Measurements from ENCODE around the gene PITPNC1.
"Not testable (repeated sequence)": the region's sequence is repeated elsewhere in the genome, so short reads cannot be mapped to it uniquely, and the experiment has no call there.

PITPNC1 gene

GRCh38 chr17:67474081-67474661 lies 97.1 kb downstream of the PITPNC1 start:
- H3K27ac ChIP-seq: peak overlapping the region in 12 of 21 experiments; percentile 19 to 66 (median 40)

GRCh38 chr17:67475161-67475937 lies 98.3 kb downstream of the PITPNC1 start:
- H3K27ac ChIP-seq: peak overlapping the region in 15 of 21 experiments; percentile 2 to 66 (median 39)

More at GRCh38 chr17:67474081-67474661, 97.1 kb downstream of the PITPNC1 start:
- no peak overlapping the region for H3K4me3 ChIP-seq

GRCh38 chr17:67476787-67477335 lies 99.8 kb downstream of the PITPNC1 start:
- H3K4me3 ChIP-seq: no peak overlapping the region
- no peak overlapping the region for H3K27ac ChIP-seq

More at GRCh38 chr17:67475161-67475937, 98.3 kb downstream of the PITPNC1 start:
- no peak overlapping the region for H3K4me3 ChIP-seq

- peak overlapping the region in 11 of 21 experiments; percentile 6 to 78 (median 34) for H3K27ac ChIP-seq
- no peak overlapping the region for H3K4me3 ChIP-seq
Observed at GRCh38 chr17:67477687-67478086, 100.6 kb downstream of the PITPNC1 start.

GRCh38 chr17:67478401-67479041 lies 101.4 kb downstream of the PITPNC1 start:
- Histone ChIP-seq H3K27ac (peak overlapping the region in 9 of 21 experiments; percentile 6 to 78 (median 49)), H3K4me3 (no peak overlapping the region)

GRCh38 chr17:67479148-67479547 lies 102.1 kb downstream of the PITPNC1 start:
- Histone ChIP-seq H3K4me3 (no peak overlapping the region), H3K27ac (no peak overlapping the region)

- H3K27ac ChIP-seq: peak overlapping the region in 5 of 21 experiments; percentile 0 to 38 (median 31)
- not testable (repeated sequence) for H3K4me3 ChIP-seq
Observed at GRCh38 chr17:67480959-67481358, 103.9 kb downstream of the PITPNC1 start.

- Histone ChIP-seq H3K27ac (peak overlapping the region in 6 of 21 experiments; percentile 0 to 38 (median 20)), H3K4me3 (no peak overlapping the region)
Observed at GRCh38 chr17:67481808-67482207, 104.7 kb downstream of the PITPNC1 start.

GRCh38 chr17:67482764-67483163 lies 105.7 kb downstream of the PITPNC1 start:
- Histone ChIP-seq H3K27ac (no peak overlapping the region), H3K4me3 (no peak overlapping the region)

- H3K4me3 ChIP-seq: no peak overlapping the region
- H3K27ac ChIP-seq: no peak overlapping the region
Observed at GRCh38 chr17:67484261-67484660, 107.2 kb downstream of the PITPNC1 start.

GRCh38 chr17:67485666-67486065 lies 108.6 kb downstream of the PITPNC1 start:
- Histone ChIP-seq H3K27ac (no peak overlapping the region), H3K4me3 (no peak overlapping the region)

- Histone ChIP-seq H3K27ac (peak overlapping the region in 8 of 21 experiments; percentile 12 to 79 (median 54)), H3K4me3 (no peak overlapping the region)
Observed at GRCh38 chr17:67487506-67487905, 110.4 kb downstream of the PITPNC1 start.

- peak overlapping the region in 5 of 21 experiments; percentile 22 to 79 (median 65) for H3K27ac ChIP-seq
- no peak overlapping the region for H3K4me3 ChIP-seq
Observed at GRCh38 chr17:67488161-67488560, 111.1 kb downstream of the PITPNC1 start.

- Histone ChIP-seq H3K4me3 (no peak overlapping the region), H3K27ac (peak overlapping the region in 1 of 21 experiments; percentile 7)
Observed at GRCh38 chr17:67488768-67489167, 111.7 kb downstream of the PITPNC1 start.

GRCh38 chr17:67489273-67489672 lies 112.2 kb downstream of the PITPNC1 start:
- Histone ChIP-seq H3K27ac (no peak overlapping the region), H3K4me3 (no peak overlapping the region)

- Histone ChIP-seq H3K4me3 (no peak overlapping the region), H3K27ac (peak overlapping the region in 3 of 21 experiments; percentile 59 to 76 (median 64))
Observed at GRCh38 chr17:67490471-67490870, 113.4 kb downstream of the PITPNC1 start.

GRCh38 chr17:67491009-67491680 lies 114.1 kb downstream of the PITPNC1 start:
- H3K4me3 ChIP-seq: no peak overlapping the region
- peak overlapping the region in 4 of 21 experiments; percentile 27 to 76 (median 62) for H3K27ac ChIP-seq

GRCh38 chr17:67491681-67492024 lies 114.6 kb downstream of the PITPNC1 start:
- H3K4me3 ChIP-seq: no peak overlapping the region
- H3K27ac ChIP-seq: peak overlapping the region in 2 of 21 experiments; percentile 25 to 27

- no peak overlapping the region for H3K4me3 ChIP-seq
- peak overlapping the region in 2 of 21 experiments; percentile 9 to 43 for H3K27ac ChIP-seq
Observed at GRCh38 chr17:67492251-67492740, 115.2 kb downstream of the PITPNC1 start.
